Choroid plexus epithelial cell (primary cell): ENCODE measurements around the gene ANKRD24.
"Not testable (repeated sequence)": the region's sequence is repeated elsewhere in the genome, so short reads cannot be mapped to it uniquely, and the experiment has no call there.

Experiments
- DNase-seq: peaks from one replicate; pipeline ENCODE4 v3.0.0-alpha.2; 2010; ENCODE audit warnings: low read depth
- H3K4me3 ChIP-seq: 2 replicates; pipeline ENCODE4 v1.5.1; 2011; ENCODE audit warnings: low read depth, mild to moderate bottlenecking, control low read depth, low read length, moderate library complexity
- TF ChIP-seq, protein P1 (sequence below): conservative IDR thresholded peaks from 2 replicates; pipeline ENCODE4 v1.5.1; 2011; ENCODE audit warnings: low read depth, mild to moderate bottlenecking, control low read depth, inconsistent platforms, low read length, moderate library complexity

ANKRD24 gene

DNA sequence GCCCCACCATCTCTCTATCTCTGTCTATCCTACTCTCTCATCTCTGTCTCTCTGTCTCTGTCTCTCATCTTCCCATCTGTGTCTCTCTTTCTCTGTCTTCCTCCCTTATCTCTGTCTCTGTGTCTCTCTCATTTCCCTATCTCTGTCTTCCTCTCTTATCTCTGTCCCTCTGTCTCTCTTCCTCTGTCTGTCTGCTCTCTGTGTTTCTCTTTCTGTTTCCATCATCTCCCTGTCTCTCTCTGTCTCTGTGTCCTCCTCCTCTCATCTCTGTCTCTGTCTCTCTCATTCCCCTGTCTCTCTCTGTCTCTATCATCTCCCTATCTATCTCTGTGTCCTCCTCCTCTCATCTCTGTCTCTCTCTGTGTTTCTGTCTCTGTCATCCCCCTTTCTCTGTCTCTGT, 45.3 kb downstream of the ANKRD24 start:
- no peak overlapping the region for H3K4me3 ChIP-seq
- TF ChIP-seq, protein P1, sequence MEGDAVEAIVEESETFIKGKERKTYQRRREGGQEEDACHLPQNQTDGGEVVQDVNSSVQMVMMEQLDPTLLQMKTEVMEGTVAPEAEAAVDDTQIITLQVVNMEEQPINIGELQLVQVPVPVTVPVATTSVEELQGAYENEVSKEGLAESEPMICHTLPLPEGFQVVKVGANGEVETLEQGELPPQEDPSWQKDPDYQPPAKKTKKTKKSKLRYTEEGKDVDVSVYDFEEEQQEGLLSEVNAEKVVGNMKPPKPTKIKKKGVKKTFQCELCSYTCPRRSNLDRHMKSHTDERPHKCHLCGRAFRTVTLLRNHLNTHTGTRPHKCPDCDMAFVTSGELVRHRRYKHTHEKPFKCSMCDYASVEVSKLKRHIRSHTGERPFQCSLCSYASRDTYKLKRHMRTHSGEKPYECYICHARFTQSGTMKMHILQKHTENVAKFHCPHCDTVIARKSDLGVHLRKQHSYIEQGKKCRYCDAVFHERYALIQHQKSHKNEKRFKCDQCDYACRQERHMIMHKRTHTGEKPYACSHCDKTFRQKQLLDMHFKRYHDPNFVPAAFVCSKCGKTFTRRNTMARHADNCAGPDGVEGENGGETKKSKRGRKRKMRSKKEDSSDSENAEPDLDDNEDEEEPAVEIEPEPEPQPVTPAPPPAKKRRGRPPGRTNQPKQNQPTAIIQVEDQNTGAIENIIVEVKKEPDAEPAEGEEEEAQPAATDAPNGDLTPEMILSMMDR = no peak
- no peak for DNase-seq

DNA sequence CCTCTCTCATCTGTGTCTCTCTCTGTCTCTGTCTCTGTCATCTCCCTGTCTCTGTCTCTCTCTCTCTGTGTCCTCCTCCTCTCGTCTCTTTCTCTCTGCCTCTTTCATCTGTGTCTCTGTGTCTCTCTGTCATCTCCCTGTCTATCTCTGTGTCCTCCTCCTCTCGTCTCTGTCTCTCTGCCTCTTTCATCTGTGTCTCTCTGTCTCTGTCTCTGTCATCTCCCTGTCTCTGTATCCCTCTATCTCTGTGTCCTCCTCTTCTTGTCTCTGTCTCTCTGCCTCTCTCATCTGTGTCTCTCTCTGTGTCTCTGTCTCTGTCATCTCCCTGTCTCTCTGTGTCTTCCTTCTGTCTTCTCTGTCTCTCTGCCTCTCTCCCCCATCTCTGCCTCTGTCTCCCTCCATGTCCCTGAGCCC, 46.3 kb downstream of the ANKRD24 start:
- TF ChIP-seq, protein P1 = no peak
- H3K4me3 ChIP-seq = no peak overlapping the region
- DNase-seq = no peak

DNA sequence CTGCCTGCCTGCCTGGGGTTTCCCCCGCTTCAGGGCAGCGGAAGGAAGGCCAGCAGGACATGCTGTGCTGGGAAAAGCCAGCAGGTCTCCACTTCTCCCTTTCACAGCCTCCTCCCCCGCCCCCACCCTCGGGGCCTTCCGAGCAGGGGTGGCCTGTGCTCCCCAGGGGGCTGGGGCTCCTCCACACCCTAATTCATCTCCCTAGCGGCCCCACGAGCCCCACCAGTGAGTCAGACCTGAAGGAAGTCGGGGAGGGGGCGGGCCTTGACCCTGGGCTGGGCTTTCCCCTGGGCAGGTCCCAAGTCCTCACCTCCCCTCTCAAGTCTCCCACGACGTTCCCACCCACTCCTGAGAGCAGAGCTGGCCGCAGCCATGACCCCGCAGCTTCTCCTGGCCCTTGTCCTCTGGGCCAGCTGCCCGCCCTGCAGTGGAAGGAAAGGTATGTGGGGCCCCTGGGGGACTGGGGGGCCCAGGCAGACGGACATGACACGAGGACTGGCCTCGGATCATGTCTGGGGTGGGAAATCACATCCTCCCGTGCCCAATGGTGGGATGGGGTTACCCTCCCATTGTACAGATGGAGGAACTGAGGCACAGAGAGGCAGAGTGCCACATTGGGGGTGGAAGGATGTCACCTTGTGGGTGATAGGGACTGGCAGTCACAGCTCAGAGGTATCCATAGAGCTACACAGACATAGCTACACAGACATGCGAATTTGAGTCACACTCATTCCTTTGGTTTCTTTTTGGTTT, 46.9 kb downstream of the ANKRD24 start, which contains the start of gene EBI3:
EBI3 (plus strand) TSS at position 345 of the 753 bp plus-strand sequence; CDS start at position 373, 28 bp downstream.
- no peak within 1 kb of the TSS for H3K4me3 ChIP-seq
- TF ChIP-seq, protein P1 = no peak
- DNase-seq = peak; percentile 97

DNA sequence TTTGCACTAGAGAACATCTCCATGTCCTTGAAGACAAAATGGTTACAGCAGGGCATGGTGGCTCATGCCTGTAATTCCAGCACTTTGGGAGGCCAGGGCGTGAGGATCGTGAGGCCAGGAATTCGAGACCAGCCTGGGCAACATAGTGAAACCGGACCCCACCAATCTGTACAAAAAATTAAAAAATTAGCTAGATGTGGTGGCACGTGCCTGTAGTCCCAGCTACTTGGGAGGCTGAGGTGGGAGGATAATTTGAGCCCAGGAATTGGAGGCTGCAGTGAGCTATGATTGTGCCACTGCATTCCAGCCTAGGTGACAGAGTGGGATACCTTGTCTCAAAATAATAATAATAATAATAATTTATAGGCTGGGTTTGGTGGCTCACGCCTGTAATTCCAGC, 47.7 kb downstream of the ANKRD24 start:
- H3K4me3 ChIP-seq = not testable (repeated sequence)
- peak; percentile 12 for DNase-seq

DNA sequence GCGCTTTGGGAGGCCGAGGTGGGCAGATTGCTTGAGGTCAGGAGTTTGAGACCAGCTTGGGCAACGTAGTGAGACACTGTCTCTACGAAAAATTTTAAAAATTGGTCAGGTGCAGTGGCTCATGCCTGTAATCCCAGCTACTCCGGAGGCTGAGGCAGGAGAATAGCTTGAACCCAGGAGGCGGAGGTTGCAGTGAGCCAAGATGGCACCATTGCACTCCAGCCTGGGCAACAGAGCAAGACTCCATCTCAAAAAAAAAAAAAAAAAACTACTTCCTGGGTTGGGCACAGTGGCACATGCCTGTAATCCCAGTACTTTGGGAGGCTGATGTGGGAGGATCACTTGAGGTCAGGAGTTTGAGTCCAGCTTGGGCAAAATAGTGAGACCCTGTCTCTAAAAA, 49.0 kb downstream of the ANKRD24 start:
- DNase-seq, H3K4me3 ChIP-seq: not testable (repeated sequence)

DNA sequence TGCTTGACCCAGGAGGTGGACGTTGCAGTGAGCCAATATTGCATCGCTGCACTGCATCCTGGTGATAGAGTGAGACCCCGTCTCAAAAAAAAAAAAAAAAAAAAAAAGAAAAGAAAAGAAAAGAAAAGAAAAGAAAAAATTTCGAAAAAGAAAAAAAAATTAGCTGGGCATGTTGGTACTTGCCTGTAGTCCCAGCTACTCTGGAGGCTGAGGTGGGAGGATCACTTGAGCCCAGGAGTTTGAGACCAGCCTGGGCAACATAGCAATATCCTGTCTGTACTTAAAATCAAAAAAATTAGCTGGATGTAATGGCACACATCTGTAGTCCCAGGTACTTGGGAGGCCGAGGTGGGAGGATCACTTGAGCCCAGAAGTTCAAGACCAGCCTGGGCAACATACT, 49.6 kb downstream of the ANKRD24 start:
- DNase-seq, H3K4me3 ChIP-seq: not testable (repeated sequence)

DNA sequence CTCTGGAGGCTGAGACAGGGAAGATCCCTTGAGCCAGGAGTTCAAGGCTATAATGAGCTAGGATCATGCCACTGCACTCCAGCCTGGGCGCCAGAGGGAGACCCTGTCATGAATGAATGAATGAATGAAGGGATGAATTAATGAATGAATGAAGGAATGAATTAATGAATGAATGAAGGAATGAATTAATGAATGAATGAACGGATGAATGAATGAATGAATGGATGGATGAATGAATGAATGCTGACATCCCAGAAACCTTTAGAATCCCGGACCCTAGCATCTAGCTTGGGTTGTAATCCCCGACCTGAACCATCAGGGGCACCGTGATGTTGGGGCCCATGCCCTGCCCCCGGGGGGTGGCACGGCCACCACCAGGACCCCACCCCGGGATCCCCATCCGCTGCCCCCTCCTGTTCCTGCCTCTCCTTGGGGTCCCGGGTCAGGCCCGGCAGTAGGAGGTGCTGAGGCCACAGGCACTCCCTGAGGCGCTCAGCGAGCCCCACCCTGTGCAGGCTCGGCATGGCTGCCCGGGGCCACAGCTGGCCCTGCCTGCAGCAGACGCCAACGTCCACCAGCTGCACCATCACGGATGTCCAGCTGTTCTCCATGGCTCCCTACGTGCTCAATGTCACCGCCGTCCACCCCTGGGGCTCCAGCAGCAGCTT, 50.3 kb downstream of the ANKRD24 start:
- TF ChIP-seq, protein P1 = no peak
- no peak for DNase-seq
- H3K4me3 ChIP-seq = no peak overlapping the region

DNA sequence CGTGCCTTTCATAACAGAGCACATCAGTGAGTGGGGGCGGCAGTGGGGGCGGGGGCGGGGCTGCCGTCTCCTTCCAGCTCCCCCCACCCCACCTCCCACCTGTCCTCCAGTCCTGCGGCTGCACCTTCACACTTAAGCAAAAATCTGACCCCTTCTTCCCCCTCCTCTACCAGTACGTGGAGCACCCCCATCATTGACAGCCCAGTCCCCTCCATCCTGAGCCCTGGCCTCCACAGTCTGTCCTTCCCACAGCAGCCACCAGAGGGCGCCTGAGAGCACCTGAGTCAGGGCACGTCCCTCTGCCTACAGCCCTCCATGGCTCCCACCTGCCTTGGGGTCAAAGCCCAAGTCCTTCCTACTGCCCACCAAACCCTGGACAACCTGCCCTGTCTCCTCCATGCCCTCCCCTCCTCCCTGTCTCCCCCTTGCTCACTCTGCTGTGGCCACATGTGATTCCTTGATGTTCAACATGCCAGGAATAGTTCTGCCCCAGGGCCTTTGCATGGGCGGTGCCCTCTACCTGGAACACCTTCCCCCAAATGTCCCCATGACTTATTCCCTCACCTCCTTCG, 50.9 kb downstream of the ANKRD24 start:
- TF ChIP-seq, protein P1 = peak; percentile 85
- peak; percentile 48 for DNase-seq
- no peak overlapping the region for H3K4me3 ChIP-seq
